OCI-LY3 (cell line): ENCODE results near the gene DNAJC13.

Source experiments
- H2AFZ ChIP-seq: fragments of 200-600, 300-600 bp; shearing (Covaris generic); 2 replicates; pipeline ENCODE4 v1.6.0; 2014; ENCODE audit warnings: antibody characterized with exemption, low read depth, low read length
- H3K27ac ChIP-seq: fragments of 200-600, 300-600 bp; sonication (generic); 2 replicates; pipeline ENCODE4 v1.5.1; 2014; ENCODE audit warnings: mild to moderate bottlenecking, low read length, moderate library complexity, mixed read lengths
- H3K27me3 ChIP-seq: fragments of 200-600, 300-600 bp; sonication (generic); 2 replicates; pipeline ENCODE4 v1.6.1; 2014; ENCODE audit warnings: low read depth, low read length, mixed read lengths
- H3K36me3 ChIP-seq: fragments of 200-600, 300-600 bp; sonication (generic); replicated peaks from 2 replicates; pipeline ENCODE3; 2014; ENCODE audit warnings: low read depth, low read length, mixed read lengths
- H3K4me1 ChIP-seq: fragments of 300-600, 200-600 bp; sonication (generic); 2 replicates; pipeline ENCODE4 v1.6.1; 2014; ENCODE audit warnings: low read length, mixed read lengths
- H3K4me2 ChIP-seq: fragments of 200-600, 300-600 bp; sonication (generic); 2 replicates; pipeline ENCODE4 v1.6.1; 2014; ENCODE audit warnings: low read length, mixed read lengths
- H3K4me3 ChIP-seq: fragments of 300-600, 200-600 bp; sonication (generic); 2 replicates; pipeline ENCODE4 v1.5.1; 2014; ENCODE audit warnings: antibody characterized with exemption, mild to moderate bottlenecking, low read length, moderate library complexity
- H3K79me2 ChIP-seq: fragments of 300-600, 200-600 bp; shearing (Covaris generic); 2 replicates; pipeline ENCODE4 v1.6.1; 2014; ENCODE audit warnings: mild to moderate bottlenecking, low read length, mixed read lengths
- H3K9ac ChIP-seq: fragments of 300-600, 200-600 bp; shearing (Covaris generic); 2 replicates; pipeline ENCODE4 v1.6.0; 2014; ENCODE audit warnings: mild to moderate bottlenecking, low read length, moderate library complexity
- H3K9me3 ChIP-seq: fragments of 200-600, 300-600 bp; shearing (Covaris generic); 2 replicates; pipeline ENCODE4 v1.6.1; 2014; ENCODE audit warnings: low read length, mixed read lengths; ENCODE audit not compliant: insufficient read depth
- H4K20me1 ChIP-seq: fragments of 200-600, 300-600 bp; sonication (generic); 2 replicates; pipeline ENCODE4 v1.6.1; 2016; ENCODE audit warnings: low read length, mixed read lengths; ENCODE audit not compliant: insufficient read depth
- CTCF ChIP-seq: fragments of 200-600, 300-600 bp; sonication (generic); IDR thresholded peaks from 2 replicates; pipeline ENCODE4 v1.5.1; 2014; ENCODE audit warnings: antibody characterized with exemption, low read length, low read depth
- EZH2phosphoT487 ChIP-seq: fragments of 200-600 bp; shearing (Covaris generic); IDR thresholded peaks from 2 replicates; pipeline ENCODE4 v1.6.1; 2018; ENCODE audit warnings: antibody characterized with exemption, mixed run types, low read depth

DNAJC13 gene

GRCh38 chr3:132556508-132557159 is 139.3 kb downstream of the DNAJC13 start:
- no peak for TF ChIP-seq EZH2phosphoT487
- no peak for TF ChIP-seq CTCF
- H3K9ac ChIP-seq: no peak overlapping the region
- no peak overlapping the region for H3K4me3 ChIP-seq
- no peaks in the 10 kb centered on the region for H3K36me3 ChIP-seq
- no peaks in the 10 kb centered on the region for H3K4me1 ChIP-seq
- no peak overlapping the region for H3K27ac ChIP-seq
- no peaks in the 10 kb centered on the region for H3K9me3 ChIP-seq
- H3K79me2 ChIP-seq: no peaks in the 10 kb centered on the region
- no peak overlapping the region for H2AFZ ChIP-seq
- H3K27me3 ChIP-seq: no peaks in the 10 kb centered on the region
- H4K20me1 ChIP-seq: no peaks in the 10 kb centered on the region
- no peak overlapping the region for H3K4me2 ChIP-seq

- Histone ChIP-seq H3K27me3 (no peaks in the 10 kb centered on the region), H3K4me1 (no peaks in the 10 kb centered on the region), H3K4me3 (no peak overlapping the region), H3K9me3 (no peaks in the 10 kb centered on the region), H3K27ac (no peak overlapping the region), H3K4me2 (no peak overlapping the region), H3K36me3 (no peaks in the 10 kb centered on the region), H2AFZ (no peak overlapping the region), H3K9ac (no peak overlapping the region), H3K79me2 (no peaks in the 10 kb centered on the region), H4K20me1 (no peaks in the 10 kb centered on the region)
- no peak for TF ChIP-seq EZH2phosphoT487
- no peak for TF ChIP-seq CTCF
Measured at GRCh38 chr3:132561003-132561402, 143.7 kb downstream of the DNAJC13 start.

- H3K4me1 ChIP-seq: no peaks in the 10 kb centered on the region
- no peaks in the 10 kb centered on the region for H4K20me1 ChIP-seq
- H3K27me3 ChIP-seq: no peaks in the 10 kb centered on the region
- no peak overlapping the region for H3K27ac ChIP-seq
- no peaks in the 10 kb centered on the region for H3K36me3 ChIP-seq
- no peaks in the 10 kb centered on the region for H3K9me3 ChIP-seq
- TF ChIP-seq EZH2phosphoT487 (no peak), CTCF (no peak)
- no peak overlapping the region for H3K4me2 ChIP-seq
- H3K79me2 ChIP-seq: no peaks in the 10 kb centered on the region
- no peak overlapping the region for H3K9ac ChIP-seq
- H3K4me3 ChIP-seq: no peak overlapping the region
- no peak overlapping the region for H2AFZ ChIP-seq
Measured at GRCh38 chr3:132563420-132564069, 146.2 kb downstream of the DNAJC13 start.

- H3K27ac ChIP-seq: no peak overlapping the region
- TF ChIP-seq EZH2phosphoT487: no peak
- no peak for TF ChIP-seq CTCF
- H3K79me2 ChIP-seq: no peaks in the 10 kb centered on the region
- no peaks in the 10 kb centered on the region for H4K20me1 ChIP-seq
- no peak overlapping the region for H3K9ac ChIP-seq
- H3K9me3 ChIP-seq: no peaks in the 10 kb centered on the region
- H3K36me3 ChIP-seq: no peaks in the 10 kb centered on the region
- H3K4me1 ChIP-seq: no peaks in the 10 kb centered on the region
- H3K4me3 ChIP-seq: no peak overlapping the region
- no peaks in the 10 kb centered on the region for H3K27me3 ChIP-seq
- no peak overlapping the region for H2AFZ ChIP-seq
- H3K4me2 ChIP-seq: no peak overlapping the region
Measured at GRCh38 chr3:132564070-132564465, 146.8 kb downstream of the DNAJC13 start.
